Measurements from ENCODE around the gene DYNLT2B. TPM values are rescaled to one million over a fixed set of nuclear protein-coding genes. Genes with fewer than 3 reads are reported as not detected.

Gene DYNLT2B
- total and polyA plus RNA-seq, 2 donors (not counting 3 experiments of a cell fraction or from before 2014, with no cell fraction given), result 9.2 to 13.9 TPM

GRCh38 chr3:196341137-196341536, 23.1 kb upstream of the DYNLT2B start:
- Histone ChIP-seq H3K4me2 (ENCODE audit: insufficient read depth, low read length) (no peak overlapping the region), H3K36me3 (ENCODE audit: control insufficient read depth in 2 of 2, extremely low read depth in 1 of 2, insufficient read depth in 2 of 2, low read length in 2 of 2) (no peaks in the 10 kb centered on the region), H4K20me1 (replicated peaks; ENCODE audit: control insufficient read depth, extremely low read depth, insufficient read depth, low read length) (no peaks in the 10 kb centered on the region), H3K79me2 (ENCODE audit: control insufficient read depth, insufficient read depth, low read length) (no peaks in the 10 kb centered on the region), H3K4me3 (replicated peaks in 1 of 3; ENCODE audit: insufficient read depth in 1 of 3, low read depth in 1 of 3, low read length in 3 of 3) (no peak overlapping the region), H3K9ac (replicated peaks; ENCODE audit: extremely low read depth, insufficient read depth, low read length) (no peak overlapping the region), H3K27ac (ENCODE audit: insufficient read depth, low read depth, low read length) (no peak overlapping the region), H3K9me1 (replicated peaks; ENCODE audit: control insufficient read depth, extremely low read depth, insufficient read depth, low read length) (no peaks in the 10 kb centered on the region), H3K4me1 (ENCODE audit: control insufficient read depth, extremely low read depth, insufficient read depth, low read length) (no peaks in the 10 kb centered on the region), H2AFZ (ENCODE audit: low read depth, low read length) (no peak overlapping the region), H3K27me3 (ENCODE audit: control insufficient read depth in 2 of 2, insufficient read depth in 2 of 2, low read length in 2 of 2) (no peaks in the 10 kb centered on the region), H3K9me3 (replicated peaks; ENCODE audit: control insufficient read depth, insufficient read depth, low read length) (no peaks in the 10 kb centered on the region)
- DNase-seq (ENCODE audit: low read depth, low spot score), result no peak
- no peak for FAIRE-seq
- TF ChIP-seq POLR2AphosphoS5 (IDR thresholded peaks at IDR 0.05; ENCODE audit: insufficient read depth, low read depth, low read length) (no peak), GATA2 (IDR thresholded peaks at IDR 0.05; ENCODE audit: insufficient read depth, insufficient read length, low read depth, low read length) (no peak), MAX (IDR thresholded peaks at IDR 0.05; ENCODE audit: insufficient read depth, insufficient read length) (no peak), FOS (IDR thresholded peaks at IDR 0.05; ENCODE audit: borderline replicate concordance, insufficient read depth, low read length) (no peak), EZH2 (IDR thresholded peaks at IDR 0.05; ENCODE audit: borderline replicate concordance, low read depth, low read length, severe bottlenecking) (no peak), CTCF (IDR thresholded peaks at IDR 0.05; ENCODE audit: extremely low read depth in 1 of 2, insufficient read depth in 1 of 2, low read depth in 1 of 2, low read length in 2 of 2) (no peak), JUN (IDR thresholded peaks at IDR 0.05; ENCODE audit: borderline replicate concordance, insufficient read depth, insufficient read length, low read depth) (no peak), MYC (IDR thresholded peaks at IDR 0.05; ENCODE audit: low read depth, low read length) (no peak), POLR2A (IDR thresholded peaks at IDR 0.05; ENCODE audit: low read depth, low read length) (no peak)
- intact Hi-C loops (cut with micrococcal nuclease), result no loop called here
- BruUV-seq (replicated peaks), result no TSS peak
- ChIA-PET CTCF (interaction anchor here (0.7 to 1.4 kb wide), 3 partner anchors 13 to 88 kb away, joined by 3 to 6 read pairs (median 3); no protein-coding TSS in a partner anchor), POLR2A (no interaction called here)
- dilution Hi-C loops (cut with MboI; ENCODE audit: extremely low pct_ligation_motif_present, low sequenced_read_pairs), result no loop called here
